Endodermal cell (in vitro differentiated cells): ENCODE measurements around the gene SAMHD1. TPM values are rescaled to one million over a fixed set of nuclear protein-coding genes. Genes with fewer than 3 reads are reported as not detected.

Source experiments
- DNase-seq: peaks from one replicate; pipeline ENCODE4 v3.0.0-alpha.2; 2017
- H3K27ac ChIP-seq: 2 replicates; pipeline ENCODE4 v1.5.1; 2013; ENCODE audit warnings: mild to moderate bottlenecking, low read depth, low read length, moderate library complexity
- H3K27me3 ChIP-seq: 2 replicates; pipeline ENCODE4 v1.6.1; 2013; ENCODE audit warnings: mild to moderate bottlenecking, low read length, moderate library complexity; ENCODE audit not compliant: insufficient read depth, control insufficient read depth, poor library complexity, severe bottlenecking
- H3K36me3 ChIP-seq: 2 replicates; pipeline ENCODE4 v1.7.0; 2013; ENCODE audit warnings: mild to moderate bottlenecking, low read length, moderate library complexity; ENCODE audit not compliant: control insufficient read depth, insufficient read depth
- H3K4me1 ChIP-seq: one replicate; pipeline ENCODE4 v1.7.0; 2013; ENCODE audit warnings: low read length; ENCODE audit not compliant: control insufficient read depth, insufficient read depth
- H3K4me3 ChIP-seq: 2 replicates; pipeline ENCODE4 v1.5.1; 2013; ENCODE audit warnings: mild to moderate bottlenecking, low read length, moderate library complexity
- H3K9ac ChIP-seq: 2 replicates; pipeline ENCODE4 v1.6.1; 2013; ENCODE audit warnings: mild to moderate bottlenecking, low read length, moderate library complexity; ENCODE audit not compliant: poor library complexity, severe bottlenecking; ENCODE audit errors: extremely low read depth
- H3K9me3 ChIP-seq: 2 replicates; pipeline ENCODE4 v1.6.1; 2013; ENCODE audit warnings: mild to moderate bottlenecking, low read length, moderate library complexity; ENCODE audit not compliant: control insufficient read depth
- H3K27ac Mint-ChIP-seq: 2 replicates; pipeline ENCODE4 v1.8.0; 2020; ENCODE audit warnings: mixed read lengths
- H3K27me3 Mint-ChIP-seq: 2 replicates; pipeline ENCODE4 v1.8.0; 2021; ENCODE audit warnings: mild to moderate bottlenecking, mixed read lengths; ENCODE audit not compliant: insufficient read depth
- H3K36me3 Mint-ChIP-seq: 2 replicates; pipeline ENCODE4 v1.8.0; 2020; ENCODE audit warnings: low read depth, mixed read lengths
- H3K4me1 Mint-ChIP-seq: 2 replicates; pipeline ENCODE4 v1.8.0; 2020; ENCODE audit warnings: mixed read lengths
- H3K4me3 Mint-ChIP-seq: 2 replicates; pipeline ENCODE4 v1.8.0; 2020; ENCODE audit warnings: mild to moderate bottlenecking, moderate library complexity, mixed read lengths
- H3K9me3 Mint-ChIP-seq: 2 replicates; pipeline ENCODE4 v1.8.0; 2020; ENCODE audit warnings: mild to moderate bottlenecking, mixed read lengths
- CTCF ChIP-seq: fragments of 200-600 bp; sonication (generic); conservative IDR thresholded peaks from 2 replicates; pipeline ENCODE4 v1.5.0; 2021; ENCODE audit warnings: antibody characterized with exemption, mild to moderate bottlenecking
- WGBS, 2 experiments: methylation state at CpG; one replicate each; pipeline versions ENCODE4 v1.1.5 to v1.1.7; 2013; ENCODE audit warnings: missing lambda C conversion rate in 2 of 2, mixed read lengths in 1 of 2; ENCODE audit not compliant: insufficient coverage in 1 of 2, insufficient read length in 1 of 2; 5-methylcytosine and 5-hydroxymethylcytosine counted together
- total RNA-seq, 2 donors: library from RNA; stranded (reverse); fragmentation: NEBNext Ultra II Directional in 1 of 2; extraction: Animal tissue kit (Norgen Biotek cat#: 25700) in 1 of 2; gene quantifications; 2 replicates in 1 of 2; 3 replicates in 1 of 2; pipeline ENCODE4 v1.2.1, GENCODE V29; 2021

Gene SAMHD1
- total RNA-seq, 2 donors from 2014 or later: 3.7 to 4.9 TPM

GRCh38 chr20:36856195-36856594 lies 95.3 kb downstream of the SAMHD1 start:
- H3K4me3 ChIP-seq: no peak overlapping the region
- no peak overlapping the region for H3K4me3 Mint-ChIP-seq
- TF ChIP-seq CTCF: no peak
- H3K27me3 ChIP-seq: no peaks in the 10 kb centered on the region
- H3K9me3 Mint-ChIP-seq: peaks cover 7% of the 10 kb centered on the region
- H3K27me3 Mint-ChIP-seq: no peaks in the 10 kb centered on the region
- no peak overlapping the region for H3K9ac ChIP-seq
- peaks cover 30% of the 10 kb centered on the region for H3K36me3 ChIP-seq
- 82 to 100% methylated on average over 2 to 3 of the region's 3 CpGs for WGBS, 2 experiments
- H3K27ac ChIP-seq: no peak overlapping the region
- H3K27ac Mint-ChIP-seq: peak overlapping the region; percentile 46
- H3K4me1 Mint-ChIP-seq: peaks cover 42% of the 10 kb centered on the region
- DNase-seq: peak; percentile 34
- peaks cover 7% of the 10 kb centered on the region for H3K9me3 ChIP-seq
- peaks cover 12% of the 10 kb centered on the region for H3K4me1 ChIP-seq
- peaks cover 28% of the 10 kb centered on the region for H3K36me3 Mint-ChIP-seq

- Histone ChIP-seq H3K4me1 (peaks cover 10% of the 10 kb centered on the region), H3K4me3 (no peak overlapping the region), H3K27ac (no peak overlapping the region), H3K36me3 (peaks cover 31% of the 10 kb centered on the region), H3K9ac (no peak overlapping the region), H3K27me3 (no peaks in the 10 kb centered on the region), H3K9me3 (peaks cover 14% of the 10 kb centered on the region)
- H3K27me3 Mint-ChIP-seq: no peaks in the 10 kb centered on the region
- TF ChIP-seq CTCF: no peak
- H3K4me1 Mint-ChIP-seq: peaks cover 33% of the 10 kb centered on the region
- peak; percentile 45 for DNase-seq
- peak overlapping the region; percentile 48 for H3K27ac Mint-ChIP-seq
- WGBS, 2 experiments: 87 to 100% methylated on average over 6 to 7 of the region's 7 CpGs
- H3K36me3 Mint-ChIP-seq: peaks cover 34% of the 10 kb centered on the region
- no peak overlapping the region for H3K4me3 Mint-ChIP-seq
- peaks cover 14% of the 10 kb centered on the region for H3K9me3 Mint-ChIP-seq
Measured at GRCh38 chr20:36855241-36855657, 96.3 kb downstream of the SAMHD1 start.

DNA sequence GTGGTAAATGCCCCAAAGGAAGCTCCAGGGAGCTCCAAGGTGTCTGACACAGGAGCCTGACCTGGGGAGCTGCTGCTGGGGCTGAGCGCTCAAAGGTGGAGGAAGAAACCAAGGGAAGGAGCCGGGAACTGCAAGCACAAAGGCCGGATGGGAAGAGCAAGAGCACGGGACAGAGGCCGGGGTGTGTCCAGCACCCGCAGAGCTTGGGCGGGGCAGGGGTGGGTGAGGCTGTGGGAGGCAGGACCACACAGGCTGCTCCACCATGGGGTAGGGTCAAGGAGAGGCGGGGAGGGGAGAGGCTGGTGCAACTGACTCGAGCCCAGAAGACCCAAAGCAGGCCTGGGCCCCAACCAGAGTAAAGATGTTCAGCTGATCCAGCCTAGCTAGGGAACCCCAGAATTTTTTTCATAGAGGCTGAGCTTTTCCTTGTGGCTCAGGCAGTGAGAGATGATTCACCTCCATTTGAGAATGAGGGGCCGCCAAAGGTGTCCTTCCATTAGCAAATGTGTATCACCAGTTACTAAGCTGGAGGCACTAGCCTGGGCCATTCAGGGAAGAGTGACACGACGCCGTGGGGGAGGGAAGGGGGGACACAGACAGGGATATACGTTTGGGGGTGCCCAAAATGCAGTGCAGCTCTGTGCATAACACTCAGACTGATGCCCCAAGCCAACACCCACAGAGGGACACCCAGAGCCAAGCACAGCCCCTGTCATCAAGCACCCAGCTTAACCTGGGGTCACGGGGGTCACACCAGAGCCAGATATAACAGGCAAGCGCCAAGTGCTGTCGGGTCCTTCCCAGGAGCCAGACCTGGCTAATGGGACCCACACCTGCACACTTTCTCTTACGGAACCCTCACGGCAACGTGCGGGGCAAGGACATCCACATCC lies 96.9 kb downstream of the SAMHD1 start:
- H3K4me1 Mint-ChIP-seq: peaks cover 27% of the 10 kb centered on the region
- peaks cover 34% of the 10 kb centered on the region for H3K36me3 Mint-ChIP-seq
- Histone ChIP-seq H3K9me3 (peaks cover 14% of the 10 kb centered on the region), H3K27ac (no peak overlapping the region), H3K9ac (no peak overlapping the region), H3K4me3 (no peak overlapping the region), H3K27me3 (no peaks in the 10 kb centered on the region), H3K36me3 (peaks cover 24% of the 10 kb centered on the region), H3K4me1 (peaks cover 5% of the 10 kb centered on the region)
- WGBS, 2 experiments: 87 to 92% methylated on average over 19 to 21 of the region's 21 CpGs
- no peaks in the 10 kb centered on the region for H3K27me3 Mint-ChIP-seq
- no peak for TF ChIP-seq CTCF
- peak; percentile 43 for DNase-seq
- no peak overlapping the region for H3K4me3 Mint-ChIP-seq
- H3K9me3 Mint-ChIP-seq: peaks cover 14% of the 10 kb centered on the region
- no peak overlapping the region for H3K27ac Mint-ChIP-seq
